22Rv1 (cell line): Measurements from ENCODE around the gene RNF114.

Source experiments
- H3K27ac ChIP-seq: fragments of 450-650 bp; 2 replicates; pipeline ENCODE4 v1.5.1; 2017
- CTCF ChIP-seq: fragments of 450-650 bp; IDR thresholded peaks from 2 replicates; pipeline ENCODE4 v1.5.1; 2017; ENCODE audit warnings: mild to moderate bottlenecking
- ZFX ChIP-seq: fragments of 450-650 bp; IDR thresholded peaks from 2 replicates; pipeline ENCODE4 v1.6.1; 2017; ENCODE audit warnings: antibody characterized with exemption, borderline replicate concordance

The RNF114 gene

GRCh38 chr20:49941456-49941855, 5.3 kb downstream of the RNF114 start:
- no peak for TF ChIP-seq ZFX
- no peak for TF ChIP-seq CTCF
- no peak overlapping the region for H3K27ac ChIP-seq

GRCh38 chr20:49942303-49942702, 6.1 kb downstream of the RNF114 start:
- no peak overlapping the region for H3K27ac ChIP-seq

GRCh38 chr20:49942942-49943341, 6.7 kb downstream of the RNF114 start:
- no peak overlapping the region for H3K27ac ChIP-seq
- no peak for TF ChIP-seq CTCF
- no peak for TF ChIP-seq ZFX

More at GRCh38 chr20:49942303-49942702, 6.1 kb downstream of the RNF114 start:
- TF ChIP-seq ZFX (no peak), CTCF (no peak)

- H3K27ac ChIP-seq = no peak overlapping the region
- TF ChIP-seq CTCF (no peak), ZFX (no peak)
These were observed 9.1 kb downstream of the RNF114 start for GRCh38 chr20:49945306-49945700.

GRCh38 chr20:49945701-49946477, 9.7 kb downstream of the RNF114 start:
- TF ChIP-seq CTCF (no peak), ZFX (no peak)

GRCh38 chr20:49948178-49948577, 12.0 kb downstream of the RNF114 start:
- no peak for TF ChIP-seq CTCF
- no peak for TF ChIP-seq ZFX
- no peak overlapping the region for H3K27ac ChIP-seq

More at GRCh38 chr20:49945701-49946477, 9.7 kb downstream of the RNF114 start:
- H3K27ac ChIP-seq = no peak overlapping the region

GRCh38 chr20:49948809-49949507, 12.8 kb downstream of the RNF114 start:
- no peak overlapping the region for H3K27ac ChIP-seq
- TF ChIP-seq ZFX (no peak), CTCF (no peak)
